HEK293 (cell line): ENCODE measurements around the gene CDCA3.

Experiments
- CTCF ChIA-PET: fragments of 350-600 bp; formaldehyde crosslinking; extraction: SDS; loops from one replicate; lab custom pipeline; 2021; ENCODE audit warnings: antibody characterized with exemption; lab: Yijun Ruan, JAX
- POLR2A ChIA-PET: fragments of 300-600 bp; formaldehyde crosslinking; extraction: SDS; loops from one replicate; lab custom pipeline; 2020; ENCODE audit warnings: antibody characterized with exemption, inconsistent platforms; lab: Yijun Ruan, JAX
- H3K27ac ChIP-seq: fragments of 200-500 bp; sonication (Bioruptor generic); 2 replicates; pipeline ENCODE4 v1.5.1; 2014; ENCODE audit warnings: low read depth, low read length, control low read depth, inconsistent platforms; ENCODE audit errors: extremely low read depth
- H3K36me3 ChIP-seq, 2 experiments: fragments of 200-500 bp in 1 of 2; sonication (Bioruptor generic) in 1 of 2; 1 replicate in 1 of 2; 2 replicates in 1 of 2; pipeline ENCODE4 v1.5.1; 2014 to 2017; ENCODE audit warnings: inconsistent platforms in 2 of 2, low read length in 2 of 2; ENCODE audit not compliant: control insufficient read depth in 2 of 2, insufficient read depth in 1 of 2
- H3K4me1 ChIP-seq: fragments of 200-500 bp; sonication (Bioruptor generic); 2 replicates; pipeline ENCODE4 v1.5.1; 2014; ENCODE audit warnings: mild to moderate bottlenecking, low read length, inconsistent platforms; ENCODE audit not compliant: control insufficient read depth, insufficient read depth
- H3K4me3 ChIP-seq: 2 replicates; pipeline ENCODE4 v1.5.1; 2011; ENCODE audit warnings: low read depth, mild to moderate bottlenecking, control low read depth, low read length, moderate library complexity
- H3K9me3 ChIP-seq: fragments of 200-500 bp; sonication (Bioruptor generic); 2 replicates; pipeline ENCODE4 v1.5.1; 2014; ENCODE audit warnings: low read depth, low read length, inconsistent platforms; ENCODE audit not compliant: control insufficient read depth, insufficient read depth
- KLF10 ChIP-seq: fragments of 450-650 bp; IDR thresholded peaks from 2 replicates; pipeline ENCODE4 v1.5.1; 2018; ENCODE audit warnings: missing biosample characterization, mild to moderate bottlenecking, missing genetic modification characterization
- SCRT1 ChIP-seq: fragments of 450-650 bp; formaldehyde crosslinking; IDR thresholded peaks from 2 replicates; pipeline ENCODE4 v1.5.1; 2016; ENCODE audit warnings: missing biosample characterization, missing genetic modification characterization, borderline replicate concordance
- ZBTB21 ChIP-seq: fragments of 450-650 bp; formaldehyde crosslinking; IDR thresholded peaks from 2 replicates; pipeline ENCODE4 v1.5.1; 2017; ENCODE audit warnings: missing biosample characterization, missing genetic modification characterization
- ZBTB8A ChIP-seq: fragments of 450-650 bp; formaldehyde crosslinking; IDR thresholded peaks from 2 replicates; pipeline ENCODE4 v1.5.1; 2016; ENCODE audit warnings: missing biosample characterization, missing genetic modification characterization
- ZIC2 ChIP-seq: fragments of 450-650 bp; formaldehyde crosslinking; IDR thresholded peaks from 2 replicates; pipeline ENCODE4 v1.5.1; 2016; ENCODE audit warnings: missing biosample characterization, missing genetic modification characterization
- ZNF157 ChIP-seq: fragments of 450-650 bp; formaldehyde crosslinking; IDR thresholded peaks from 2 replicates; pipeline ENCODE4 v1.5.1; 2016; ENCODE audit warnings: missing biosample characterization, missing genetic modification characterization
- ZNF174 ChIP-seq: fragments of 450-650 bp; formaldehyde crosslinking; IDR thresholded peaks from 2 replicates; pipeline ENCODE4 v1.5.0; 2017; ENCODE audit warnings: missing biosample characterization, mild to moderate bottlenecking, missing genetic modification characterization
- ZNF37A ChIP-seq: fragments of 450-650 bp; IDR thresholded peaks from 2 replicates; pipeline ENCODE4 v1.5.1; 2018; ENCODE audit warnings: missing biosample characterization, missing genetic modification characterization
- ZNF391 ChIP-seq: fragments of 450-650 bp; formaldehyde crosslinking; IDR thresholded peaks from 2 replicates; pipeline ENCODE4 v1.5.1; 2016; ENCODE audit warnings: low read depth, missing biosample characterization, missing genetic modification characterization, borderline replicate concordance
- ZNF416 ChIP-seq: fragments of 450-650 bp; formaldehyde crosslinking; IDR thresholded peaks from 2 replicates; pipeline ENCODE4 v1.5.1; 2016; ENCODE audit warnings: missing biosample characterization, missing genetic modification characterization
- ZNF48 ChIP-seq: fragments of 450-650 bp; formaldehyde crosslinking; IDR thresholded peaks from 2 replicates; pipeline ENCODE4 v1.5.1; 2016; ENCODE audit warnings: missing biosample characterization, missing genetic modification characterization
- ZNF521 ChIP-seq: fragments of 450-650 bp; formaldehyde crosslinking; IDR thresholded peaks from 2 replicates; pipeline ENCODE4 v1.5.1; 2017; ENCODE audit warnings: missing biosample characterization, mild to moderate bottlenecking, missing genetic modification characterization
- ZNF571 ChIP-seq: fragments of 450-650 bp; formaldehyde crosslinking; IDR thresholded peaks from 2 replicates; pipeline ENCODE4 v1.5.0; 2017; ENCODE audit warnings: missing biosample characterization, missing genetic modification characterization
- ZNF585B ChIP-seq: fragments of 450-650 bp; formaldehyde crosslinking; IDR thresholded peaks from 2 replicates; pipeline ENCODE4 v1.5.1; 2016; ENCODE audit warnings: missing biosample characterization, missing genetic modification characterization
- ZNF747 ChIP-seq: fragments of 450-650 bp; formaldehyde crosslinking; IDR thresholded peaks from 2 replicates; pipeline ENCODE4 v1.5.1; 2016; ENCODE audit warnings: missing biosample characterization, missing genetic modification characterization
- ZXDB ChIP-seq: fragments of 450-650 bp; formaldehyde crosslinking; IDR thresholded peaks from 2 replicates; pipeline ENCODE4 v1.5.1; 2016; ENCODE audit warnings: missing biosample characterization, missing genetic modification characterization
- TF ChIP-seq, protein P1 (sequence below): fragments of 450-650 bp; formaldehyde crosslinking; IDR thresholded peaks from 2 replicates; pipeline ENCODE4; 2016; ENCODE audit warnings: missing biosample characterization, missing genetic modification characterization
- TF ChIP-seq, protein P2 (sequence below): fragments of 450-650 bp; formaldehyde crosslinking; IDR thresholded peaks from 2 replicates; pipeline ENCODE4 v1.5.1; 2016; ENCODE audit warnings: missing biosample characterization, missing genetic modification characterization
- TF ChIP-seq, protein P3 (sequence below): fragments of 450-650 bp; formaldehyde crosslinking; IDR thresholded peaks from 2 replicates; pipeline ENCODE4 v1.5.1; 2016; ENCODE audit warnings: missing biosample characterization, missing genetic modification characterization, borderline replicate concordance
- TF ChIP-seq, protein P4 (sequence below): fragments of 450-650 bp; formaldehyde crosslinking; IDR thresholded peaks from 2 replicates; pipeline ENCODE4 v1.5.1; 2016; ENCODE audit warnings: missing biosample characterization, missing genetic modification characterization, low read depth
- TF ChIP-seq, protein P5 (sequence below): fragments of 450-650 bp; formaldehyde crosslinking; IDR thresholded peaks from 2 replicates; pipeline ENCODE4 v1.5.1; 2016; ENCODE audit warnings: missing biosample characterization, missing genetic modification characterization
- TF ChIP-seq, protein P6 (sequence below): fragments of 450-650 bp; formaldehyde crosslinking; IDR thresholded peaks from 2 replicates; pipeline ENCODE4 v1.5.1; 2017; ENCODE audit warnings: missing biosample characterization, missing genetic modification characterization
- TF ChIP-seq, protein P7 (sequence below): fragments of 450-650 bp; formaldehyde crosslinking; IDR thresholded peaks from 2 replicates; pipeline ENCODE4 v1.5.1; 2017; ENCODE audit warnings: missing biosample characterization, missing genetic modification characterization

Gene CDCA3

DNA sequence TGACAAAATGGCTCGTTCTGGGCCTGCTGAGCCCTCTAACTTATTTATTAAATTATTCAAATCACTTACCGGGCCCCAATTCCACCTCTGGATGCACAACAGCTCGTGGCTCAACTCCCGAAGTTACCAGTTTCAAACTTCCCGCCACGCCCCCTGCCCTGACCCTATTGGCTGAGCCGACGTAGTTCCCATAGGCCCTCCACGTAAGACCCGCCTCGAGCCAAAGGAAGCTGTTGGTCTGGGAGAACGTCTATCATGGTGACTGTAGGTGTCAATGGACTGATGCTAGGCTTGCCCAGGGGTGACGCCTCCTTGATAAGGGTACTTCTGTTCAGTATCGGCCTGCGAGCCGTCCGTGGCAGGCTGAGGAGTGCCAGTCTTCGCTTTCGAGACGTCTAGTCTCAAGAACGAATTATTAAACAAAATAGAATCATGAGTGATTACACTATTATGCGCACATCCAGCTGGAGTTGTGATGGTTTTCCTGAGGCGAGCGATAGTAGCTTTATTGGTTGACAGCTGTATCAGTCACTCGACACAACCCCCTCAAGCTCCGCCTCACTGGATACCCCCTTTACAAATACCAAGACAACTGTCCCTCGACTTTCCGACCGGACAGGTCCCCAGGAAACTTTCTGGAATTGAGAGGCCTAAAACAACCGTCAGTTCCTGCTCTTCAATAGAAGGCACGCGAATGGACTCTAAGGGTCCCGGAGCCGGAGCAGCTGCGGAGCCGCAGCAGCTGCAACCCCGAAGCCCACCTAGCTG is at the start of gene CDCA3 (continued):
- TF ChIP-seq ZNF48 (tag by site-specific recombination) (no peak), ZXDB (tag by site-specific recombination) (no peak; the same call in none of the 2 replicates), SCRT1 (tag by site-specific recombination) (no peak), ZNF157 (tag by site-specific recombination) (no peak), ZNF416 (tag by site-specific recombination) (no peak), KLF10 (tag by site-specific recombination) (peak; percentile 45), ZNF521 (tag by site-specific recombination) (no peak), ZNF391 (0 out of 2 replicates have a peak, but pooled peaks have one; percentile 31), ZNF747 (tag by site-specific recombination) (no peak), ZNF174 (tag by site-specific recombination) (no peak)
- TF ChIP-seq, protein P1, sequence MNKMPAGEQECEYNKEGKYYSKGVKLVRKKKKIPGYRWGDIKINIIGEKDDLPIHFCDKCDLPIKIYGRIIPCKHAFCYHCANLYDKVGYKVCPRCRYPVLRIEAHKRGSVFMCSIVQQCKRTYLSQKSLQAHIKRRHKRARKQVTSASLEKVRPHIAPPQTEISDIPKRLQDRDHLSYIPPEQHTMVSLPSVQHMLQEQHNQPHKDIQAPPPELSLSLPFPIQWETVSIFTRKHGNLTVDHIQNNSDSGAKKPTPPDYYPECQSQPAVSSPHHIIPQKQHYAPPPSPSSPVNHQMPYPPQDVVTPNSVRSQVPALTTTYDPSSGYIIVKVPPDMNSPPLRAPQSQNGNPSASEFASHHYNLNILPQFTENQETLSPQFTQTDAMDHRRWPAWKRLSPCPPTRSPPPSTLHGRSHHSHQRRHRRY (tag by site-specific recombination), result no peak
- TF ChIP-seq, protein P2, sequence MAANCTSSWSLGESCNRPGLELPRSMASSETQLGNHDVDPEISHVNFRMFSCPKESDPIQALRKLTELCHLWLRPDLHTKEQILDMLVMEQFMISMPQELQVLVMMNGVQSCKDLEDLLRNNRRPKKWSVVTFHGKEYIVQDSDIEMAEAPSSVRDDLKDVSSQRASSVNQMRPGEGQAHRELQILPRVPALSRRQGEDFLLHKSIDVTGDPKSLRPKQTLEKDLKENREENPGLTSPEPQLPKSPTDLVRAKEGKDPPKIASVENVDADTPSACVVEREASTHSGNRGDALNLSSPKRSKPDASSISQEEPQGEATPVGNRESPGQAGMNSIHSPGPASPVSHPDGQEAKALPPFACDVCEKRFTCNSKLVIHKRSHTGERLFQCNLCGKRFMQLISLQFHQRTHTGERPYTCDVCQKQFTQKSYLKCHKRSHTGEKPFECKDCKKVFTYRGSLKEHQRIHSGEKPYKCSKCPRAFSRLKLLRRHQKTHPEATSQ, result no peak
- TF ChIP-seq, protein P3, sequence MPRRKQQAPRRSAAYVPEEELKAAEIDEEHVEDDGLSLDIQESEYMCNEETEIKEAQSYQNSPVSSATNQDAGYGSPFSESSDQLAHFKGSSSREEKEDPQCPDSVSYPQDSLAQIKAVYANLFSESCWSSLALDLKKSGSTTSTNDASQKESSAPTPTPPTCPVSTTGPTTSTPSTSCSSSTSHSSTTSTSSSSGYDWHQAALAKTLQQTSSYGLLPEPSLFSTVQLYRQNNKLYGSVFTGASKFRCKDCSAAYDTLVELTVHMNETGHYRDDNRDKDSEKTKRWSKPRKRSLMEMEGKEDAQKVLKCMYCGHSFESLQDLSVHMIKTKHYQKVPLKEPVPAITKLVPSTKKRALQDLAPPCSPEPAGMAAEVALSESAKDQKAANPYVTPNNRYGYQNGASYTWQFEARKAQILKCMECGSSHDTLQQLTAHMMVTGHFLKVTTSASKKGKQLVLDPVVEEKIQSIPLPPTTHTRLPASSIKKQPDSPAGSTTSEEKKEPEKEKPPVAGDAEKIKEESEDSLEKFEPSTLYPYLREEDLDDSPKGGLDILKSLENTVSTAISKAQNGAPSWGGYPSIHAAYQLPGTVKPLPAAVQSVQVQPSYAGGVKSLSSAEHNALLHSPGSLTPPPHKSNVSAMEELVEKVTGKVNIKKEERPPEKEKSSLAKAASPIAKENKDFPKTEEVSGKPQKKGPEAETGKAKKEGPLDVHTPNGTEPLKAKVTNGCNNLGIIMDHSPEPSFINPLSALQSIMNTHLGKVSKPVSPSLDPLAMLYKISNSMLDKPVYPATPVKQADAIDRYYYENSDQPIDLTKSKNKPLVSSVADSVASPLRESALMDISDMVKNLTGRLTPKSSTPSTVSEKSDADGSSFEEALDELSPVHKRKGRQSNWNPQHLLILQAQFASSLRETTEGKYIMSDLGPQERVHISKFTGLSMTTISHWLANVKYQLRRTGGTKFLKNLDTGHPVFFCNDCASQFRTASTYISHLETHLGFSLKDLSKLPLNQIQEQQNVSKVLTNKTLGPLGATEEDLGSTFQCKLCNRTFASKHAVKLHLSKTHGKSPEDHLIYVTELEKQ (tag by site-specific recombination), result no peak
- TF ChIP-seq, protein P4, sequence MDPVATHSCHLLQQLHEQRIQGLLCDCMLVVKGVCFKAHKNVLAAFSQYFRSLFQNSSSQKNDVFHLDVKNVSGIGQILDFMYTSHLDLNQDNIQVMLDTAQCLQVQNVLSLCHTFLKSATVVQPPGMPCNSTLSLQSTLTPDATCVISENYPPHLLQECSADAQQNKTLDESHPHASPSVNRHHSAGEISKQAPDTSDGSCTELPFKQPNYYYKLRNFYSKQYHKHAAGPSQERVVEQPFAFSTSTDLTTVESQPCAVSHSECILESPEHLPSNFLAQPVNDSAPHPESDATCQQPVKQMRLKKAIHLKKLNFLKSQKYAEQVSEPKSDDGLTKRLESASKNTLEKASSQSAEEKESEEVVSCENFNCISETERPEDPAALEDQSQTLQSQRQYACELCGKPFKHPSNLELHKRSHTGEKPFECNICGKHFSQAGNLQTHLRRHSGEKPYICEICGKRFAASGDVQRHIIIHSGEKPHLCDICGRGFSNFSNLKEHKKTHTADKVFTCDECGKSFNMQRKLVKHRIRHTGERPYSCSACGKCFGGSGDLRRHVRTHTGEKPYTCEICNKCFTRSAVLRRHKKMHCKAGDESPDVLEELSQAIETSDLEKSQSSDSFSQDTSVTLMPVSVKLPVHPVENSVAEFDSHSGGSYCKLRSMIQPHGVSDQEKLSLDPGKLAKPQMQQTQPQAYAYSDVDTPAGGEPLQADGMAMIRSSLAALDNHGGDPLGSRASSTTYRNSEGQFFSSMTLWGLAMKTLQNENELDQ (tag by site-specific recombination), result no peak

DNA sequence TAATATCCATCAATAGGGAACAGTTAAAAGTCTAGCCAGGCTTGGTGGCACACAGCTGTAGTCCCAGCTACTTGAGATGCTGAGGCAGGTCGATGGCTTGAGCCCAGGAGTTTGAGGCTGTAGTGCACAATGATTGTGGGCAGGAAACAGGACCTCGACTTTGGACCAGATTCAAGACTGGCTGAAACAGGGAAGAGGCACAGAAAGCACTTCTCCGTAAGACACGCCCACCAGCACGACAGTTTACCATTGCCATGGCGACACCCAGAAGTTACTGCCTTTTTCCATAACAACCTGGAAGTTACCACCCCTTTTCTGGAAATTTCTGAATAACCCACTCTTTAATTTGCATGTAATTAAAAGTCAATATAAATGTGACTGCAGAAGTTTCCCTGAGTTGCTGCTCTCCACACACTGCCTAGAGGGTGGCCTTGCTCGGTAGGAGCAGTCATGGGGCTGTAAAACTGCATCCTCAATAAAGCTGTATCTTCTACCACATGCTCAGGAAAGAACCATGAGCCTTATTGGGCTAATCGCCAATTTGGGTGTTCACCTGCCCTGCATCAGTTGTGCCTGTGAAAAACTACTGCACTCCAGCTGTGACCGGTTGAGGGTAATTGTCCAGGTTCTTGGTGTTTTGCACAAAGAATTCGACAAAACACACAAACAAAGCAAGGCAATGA is 48.9 kb upstream of the CDCA3 start:
- peaks cover 13% of the 10 kb centered on the region; the same call in 1 of the 2 replicates for H3K4me1 ChIP-seq
- ChIA-PET CTCF (interaction anchor here (1.7 kb wide), 1 partner anchor 30 kb away, joined by 5 read pairs; no protein-coding TSS in a partner anchor), POLR2A (no interaction called here)
- H3K9me3 ChIP-seq, result no peaks in the 10 kb centered on the region
- no peak overlapping the region for H3K4me3 ChIP-seq
- no peaks in the 10 kb centered on the region for H3K36me3 ChIP-seq
- H3K27ac ChIP-seq, result no peak overlapping the region
- no peak for TF ChIP-seq ZNF571
- TF ChIP-seq, protein P5, sequence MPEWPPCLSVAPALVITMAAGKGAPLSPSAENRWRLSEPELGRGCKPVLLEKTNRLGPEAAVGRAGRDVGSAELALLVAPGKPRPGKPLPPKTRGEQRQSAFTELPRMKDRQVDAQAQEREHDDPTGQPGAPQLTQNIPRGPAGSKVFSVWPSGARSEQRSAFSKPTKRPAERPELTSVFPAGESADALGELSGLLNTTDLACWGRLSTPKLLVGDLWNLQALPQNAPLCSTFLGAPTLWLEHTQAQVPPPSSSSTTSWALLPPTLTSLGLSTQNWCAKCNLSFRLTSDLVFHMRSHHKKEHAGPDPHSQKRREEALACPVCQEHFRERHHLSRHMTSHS (tag by site-specific recombination), result no peak
- TF ChIP-seq ZNF585B (tag by site-specific recombination), result no peak
- TF ChIP-seq ZBTB21 (tag by site-specific recombination), result no peak
- TF ChIP-seq ZIC2, result peak; percentile 22; the same call in 1 of the 2 replicates
- TF ChIP-seq ZBTB8A, result 0 out of 2 replicates have a peak, but pooled peaks have one; percentile 24
- TF ChIP-seq, protein P6, sequence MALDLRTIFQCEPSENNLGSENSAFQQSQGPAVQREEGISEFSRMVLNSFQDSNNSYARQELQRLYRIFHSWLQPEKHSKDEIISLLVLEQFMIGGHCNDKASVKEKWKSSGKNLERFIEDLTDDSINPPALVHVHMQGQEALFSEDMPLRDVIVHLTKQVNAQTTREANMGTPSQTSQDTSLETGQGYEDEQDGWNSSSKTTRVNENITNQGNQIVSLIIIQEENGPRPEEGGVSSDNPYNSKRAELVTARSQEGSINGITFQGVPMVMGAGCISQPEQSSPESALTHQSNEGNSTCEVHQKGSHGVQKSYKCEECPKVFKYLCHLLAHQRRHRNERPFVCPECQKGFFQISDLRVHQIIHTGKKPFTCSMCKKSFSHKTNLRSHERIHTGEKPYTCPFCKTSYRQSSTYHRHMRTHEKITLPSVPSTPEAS (tag by site-specific recombination), result no peak
- TF ChIP-seq ZNF37A, result no peak
- TF ChIP-seq, protein P7, sequence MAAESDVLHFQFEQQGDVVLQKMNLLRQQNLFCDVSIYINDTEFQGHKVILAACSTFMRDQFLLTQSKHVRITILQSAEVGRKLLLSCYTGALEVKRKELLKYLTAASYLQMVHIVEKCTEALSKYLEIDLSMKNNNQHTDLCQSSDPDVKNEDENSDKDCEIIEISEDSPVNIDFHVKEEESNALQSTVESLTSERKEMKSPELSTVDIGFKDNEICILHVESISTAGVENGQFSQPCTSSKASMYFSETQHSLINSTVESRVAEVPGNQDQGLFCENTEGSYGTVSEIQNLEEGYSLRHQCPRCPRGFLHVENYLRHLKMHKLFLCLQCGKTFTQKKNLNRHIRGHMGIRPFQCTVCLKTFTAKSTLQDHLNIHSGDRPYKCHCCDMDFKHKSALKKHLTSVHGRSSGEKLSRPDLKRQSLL, result peak; percentile 47
